ENCODE results near the gene RAB33B. TPM values are rescaled to one million over a fixed set of nuclear protein-coding genes. Genes with fewer than 3 reads are reported as not detected.

The RAB33B gene
- total RNA-seq, 1 experiment from 2014 or later = 5.7 TPM

DNA sequence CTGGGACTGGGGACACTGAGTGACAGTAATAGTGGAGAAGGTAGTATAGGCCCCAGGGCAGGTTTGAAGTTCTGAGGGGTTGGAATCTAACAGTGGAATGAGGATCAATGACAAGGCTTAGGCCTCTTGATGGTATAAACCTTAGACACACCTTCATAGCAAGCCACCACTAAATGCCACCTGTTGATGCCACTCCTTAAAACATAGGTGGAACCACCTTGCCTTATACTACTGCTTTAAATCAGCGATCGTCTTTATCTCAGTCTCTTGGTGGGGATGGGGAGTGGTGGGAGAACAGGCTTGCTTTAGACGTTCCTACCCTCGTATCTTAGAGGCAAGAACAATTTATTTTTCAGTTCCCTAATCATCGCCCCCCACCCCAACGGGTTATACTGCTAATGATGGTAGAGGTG, 1.2 kb downstream of the RAB33B start:
- peaks cover 2% of the 10 kb centered on the region; the same call in 1 of the 2 replicates for H3K36me3 Mint-ChIP-seq
- no peaks in the 10 kb centered on the region for H3K27me3 Mint-ChIP-seq (ENCODE audit: low read depth)
- peak overlapping the region; percentile 96 for H3K4me3 Mint-ChIP-seq
- ATAC-seq (no peak), DNase-seq (ENCODE audit: low spot score) (no peak)
- peaks cover 68% of the 10 kb centered on the region for H3K4me1 Mint-ChIP-seq
- H3K9me3 Mint-ChIP-seq = peaks cover 2% of the 10 kb centered on the region
- H3K27ac Mint-ChIP-seq = no peak overlapping the region
- TF ChIP-seq, protein P1, sequence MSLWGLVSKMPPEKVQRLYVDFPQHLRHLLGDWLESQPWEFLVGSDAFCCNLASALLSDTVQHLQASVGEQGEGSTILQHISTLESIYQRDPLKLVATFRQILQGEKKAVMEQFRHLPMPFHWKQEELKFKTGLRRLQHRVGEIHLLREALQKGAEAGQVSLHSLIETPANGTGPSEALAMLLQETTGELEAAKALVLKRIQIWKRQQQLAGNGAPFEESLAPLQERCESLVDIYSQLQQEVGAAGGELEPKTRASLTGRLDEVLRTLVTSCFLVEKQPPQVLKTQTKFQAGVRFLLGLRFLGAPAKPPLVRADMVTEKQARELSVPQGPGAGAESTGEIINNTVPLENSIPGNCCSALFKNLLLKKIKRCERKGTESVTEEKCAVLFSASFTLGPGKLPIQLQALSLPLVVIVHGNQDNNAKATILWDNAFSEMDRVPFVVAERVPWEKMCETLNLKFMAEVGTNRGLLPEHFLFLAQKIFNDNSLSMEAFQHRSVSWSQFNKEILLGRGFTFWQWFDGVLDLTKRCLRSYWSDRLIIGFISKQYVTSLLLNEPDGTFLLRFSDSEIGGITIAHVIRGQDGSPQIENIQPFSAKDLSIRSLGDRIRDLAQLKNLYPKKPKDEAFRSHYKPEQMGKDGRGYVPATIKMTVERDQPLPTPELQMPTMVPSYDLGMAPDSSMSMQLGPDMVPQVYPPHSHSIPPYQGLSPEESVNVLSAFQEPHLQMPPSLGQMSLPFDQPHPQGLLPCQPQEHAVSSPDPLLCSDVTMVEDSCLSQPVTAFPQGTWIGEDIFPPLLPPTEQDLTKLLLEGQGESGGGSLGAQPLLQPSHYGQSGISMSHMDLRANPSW (CRISPR knock-in tag; conservative IDR thresholded peaks at IDR 0.05; ENCODE audit: low read depth) = no peak
- TF ChIP-seq GTF2I (CRISPR knock-in tag; conservative IDR thresholded peaks at IDR 0.05) (no peak), NFE2L1 (CRISPR knock-in tag; IDR thresholded peaks at IDR 0.05) (no peak), HMGA2 (CRISPR knock-in tag; IDR thresholded peaks at IDR 0.05) (no peak), GABPB1 (CRISPR knock-in tag; IDR thresholded peaks at IDR 0.05) (no peak)
- TF ChIP-seq, protein P2, sequence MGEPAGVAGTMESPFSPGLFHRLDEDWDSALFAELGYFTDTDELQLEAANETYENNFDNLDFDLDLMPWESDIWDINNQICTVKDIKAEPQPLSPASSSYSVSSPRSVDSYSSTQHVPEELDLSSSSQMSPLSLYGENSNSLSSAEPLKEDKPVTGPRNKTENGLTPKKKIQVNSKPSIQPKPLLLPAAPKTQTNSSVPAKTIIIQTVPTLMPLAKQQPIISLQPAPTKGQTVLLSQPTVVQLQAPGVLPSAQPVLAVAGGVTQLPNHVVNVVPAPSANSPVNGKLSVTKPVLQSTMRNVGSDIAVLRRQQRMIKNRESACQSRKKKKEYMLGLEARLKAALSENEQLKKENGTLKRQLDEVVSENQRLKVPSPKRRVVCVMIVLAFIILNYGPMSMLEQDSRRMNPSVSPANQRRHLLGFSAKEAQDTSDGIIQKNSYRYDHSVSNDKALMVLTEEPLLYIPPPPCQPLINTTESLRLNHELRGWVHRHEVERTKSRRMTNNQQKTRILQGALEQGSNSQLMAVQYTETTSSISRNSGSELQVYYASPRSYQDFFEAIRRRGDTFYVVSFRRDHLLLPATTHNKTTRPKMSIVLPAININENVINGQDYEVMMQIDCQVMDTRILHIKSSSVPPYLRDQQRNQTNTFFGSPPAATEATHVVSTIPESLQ (CRISPR knock-in tag; IDR thresholded peaks at IDR 0.05) = no peak
- TF ChIP-seq, protein P3, sequence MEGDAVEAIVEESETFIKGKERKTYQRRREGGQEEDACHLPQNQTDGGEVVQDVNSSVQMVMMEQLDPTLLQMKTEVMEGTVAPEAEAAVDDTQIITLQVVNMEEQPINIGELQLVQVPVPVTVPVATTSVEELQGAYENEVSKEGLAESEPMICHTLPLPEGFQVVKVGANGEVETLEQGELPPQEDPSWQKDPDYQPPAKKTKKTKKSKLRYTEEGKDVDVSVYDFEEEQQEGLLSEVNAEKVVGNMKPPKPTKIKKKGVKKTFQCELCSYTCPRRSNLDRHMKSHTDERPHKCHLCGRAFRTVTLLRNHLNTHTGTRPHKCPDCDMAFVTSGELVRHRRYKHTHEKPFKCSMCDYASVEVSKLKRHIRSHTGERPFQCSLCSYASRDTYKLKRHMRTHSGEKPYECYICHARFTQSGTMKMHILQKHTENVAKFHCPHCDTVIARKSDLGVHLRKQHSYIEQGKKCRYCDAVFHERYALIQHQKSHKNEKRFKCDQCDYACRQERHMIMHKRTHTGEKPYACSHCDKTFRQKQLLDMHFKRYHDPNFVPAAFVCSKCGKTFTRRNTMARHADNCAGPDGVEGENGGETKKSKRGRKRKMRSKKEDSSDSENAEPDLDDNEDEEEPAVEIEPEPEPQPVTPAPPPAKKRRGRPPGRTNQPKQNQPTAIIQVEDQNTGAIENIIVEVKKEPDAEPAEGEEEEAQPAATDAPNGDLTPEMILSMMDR (IDR thresholded peaks at IDR 0.05) = no peak
- TF ChIP-seq, protein P4, sequence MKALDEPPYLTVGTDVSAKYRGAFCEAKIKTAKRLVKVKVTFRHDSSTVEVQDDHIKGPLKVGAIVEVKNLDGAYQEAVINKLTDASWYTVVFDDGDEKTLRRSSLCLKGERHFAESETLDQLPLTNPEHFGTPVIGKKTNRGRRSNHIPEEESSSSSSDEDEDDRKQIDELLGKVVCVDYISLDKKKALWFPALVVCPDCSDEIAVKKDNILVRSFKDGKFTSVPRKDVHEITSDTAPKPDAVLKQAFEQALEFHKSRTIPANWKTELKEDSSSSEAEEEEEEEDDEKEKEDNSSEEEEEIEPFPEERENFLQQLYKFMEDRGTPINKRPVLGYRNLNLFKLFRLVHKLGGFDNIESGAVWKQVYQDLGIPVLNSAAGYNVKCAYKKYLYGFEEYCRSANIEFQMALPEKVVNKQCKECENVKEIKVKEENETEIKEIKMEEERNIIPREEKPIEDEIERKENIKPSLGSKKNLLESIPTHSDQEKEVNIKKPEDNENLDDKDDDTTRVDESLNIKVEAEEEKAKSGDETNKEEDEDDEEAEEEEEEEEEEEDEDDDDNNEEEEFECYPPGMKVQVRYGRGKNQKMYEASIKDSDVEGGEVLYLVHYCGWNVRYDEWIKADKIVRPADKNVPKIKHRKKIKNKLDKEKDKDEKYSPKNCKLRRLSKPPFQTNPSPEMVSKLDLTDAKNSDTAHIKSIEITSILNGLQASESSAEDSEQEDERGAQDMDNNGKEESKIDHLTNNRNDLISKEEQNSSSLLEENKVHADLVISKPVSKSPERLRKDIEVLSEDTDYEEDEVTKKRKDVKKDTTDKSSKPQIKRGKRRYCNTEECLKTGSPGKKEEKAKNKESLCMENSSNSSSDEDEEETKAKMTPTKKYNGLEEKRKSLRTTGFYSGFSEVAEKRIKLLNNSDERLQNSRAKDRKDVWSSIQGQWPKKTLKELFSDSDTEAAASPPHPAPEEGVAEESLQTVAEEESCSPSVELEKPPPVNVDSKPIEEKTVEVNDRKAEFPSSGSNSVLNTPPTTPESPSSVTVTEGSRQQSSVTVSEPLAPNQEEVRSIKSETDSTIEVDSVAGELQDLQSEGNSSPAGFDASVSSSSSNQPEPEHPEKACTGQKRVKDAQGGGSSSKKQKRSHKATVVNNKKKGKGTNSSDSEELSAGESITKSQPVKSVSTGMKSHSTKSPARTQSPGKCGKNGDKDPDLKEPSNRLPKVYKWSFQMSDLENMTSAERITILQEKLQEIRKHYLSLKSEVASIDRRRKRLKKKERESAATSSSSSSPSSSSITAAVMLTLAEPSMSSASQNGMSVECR (CRISPR knock-in tag; IDR thresholded peaks at IDR 0.05; ENCODE audit: borderline replicate concordance) = no peak
- CTCF ChIA-PET = no interaction called here
- POLR2A ChIA-PET = no interaction called here

DNA sequence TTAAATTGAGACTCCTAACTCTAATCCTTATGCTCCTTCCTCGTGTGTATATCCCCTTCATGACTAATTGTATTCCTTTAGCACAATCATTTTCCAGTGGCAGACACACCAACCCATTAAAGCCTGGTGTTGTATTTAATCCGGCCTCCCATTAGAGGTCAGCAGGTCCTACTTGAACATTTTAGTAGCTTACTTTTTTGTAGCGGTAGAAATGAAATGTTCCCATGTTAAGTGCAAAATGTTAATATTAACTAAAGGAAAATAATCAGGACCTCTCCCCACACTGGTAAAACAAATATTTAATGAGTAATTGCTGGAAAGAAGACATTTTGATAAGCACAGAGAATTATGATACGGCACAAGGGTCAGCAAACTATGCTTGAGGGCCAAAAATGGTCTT, 3.4 kb downstream of the RAB33B start:
- no peak for ATAC-seq
- H3K36me3 Mint-ChIP-seq = peaks cover 1% of the 10 kb centered on the region; the same call in 1 of the 2 replicates
- no peaks in the 10 kb centered on the region for H3K27me3 Mint-ChIP-seq (ENCODE audit: low read depth)
- H3K4me3 Mint-ChIP-seq = no peak overlapping the region
- ChIA-PET CTCF (no interaction called here), POLR2A (interaction anchor here (0.8 kb wide), 1 partner anchor 43 kb away, joined by 3 read pairs; no protein-coding TSS in a partner anchor)
- no peak for DNase-seq (ENCODE audit: low spot score)
- TF ChIP-seq ZNF138 (CRISPR knock-in tag; conservative IDR thresholded peaks at IDR 0.05) (no peak), HMGA2 (CRISPR knock-in tag; IDR thresholded peaks at IDR 0.05) (no peak), IRF2 (CRISPR knock-in tag; IDR thresholded peaks at IDR 0.05; ENCODE audit: borderline replicate concordance, low read depth) (no peak), GTF2I (CRISPR knock-in tag; conservative IDR thresholded peaks at IDR 0.05) (no peak), JUN (CRISPR knock-in tag; IDR thresholded peaks at IDR 0.05) (no peak)
- H3K4me1 Mint-ChIP-seq = peaks cover 71% of the 10 kb centered on the region
- no peak overlapping the region for H3K27ac Mint-ChIP-seq
- H3K9me3 Mint-ChIP-seq = no peaks in the 10 kb centered on the region

DNA sequence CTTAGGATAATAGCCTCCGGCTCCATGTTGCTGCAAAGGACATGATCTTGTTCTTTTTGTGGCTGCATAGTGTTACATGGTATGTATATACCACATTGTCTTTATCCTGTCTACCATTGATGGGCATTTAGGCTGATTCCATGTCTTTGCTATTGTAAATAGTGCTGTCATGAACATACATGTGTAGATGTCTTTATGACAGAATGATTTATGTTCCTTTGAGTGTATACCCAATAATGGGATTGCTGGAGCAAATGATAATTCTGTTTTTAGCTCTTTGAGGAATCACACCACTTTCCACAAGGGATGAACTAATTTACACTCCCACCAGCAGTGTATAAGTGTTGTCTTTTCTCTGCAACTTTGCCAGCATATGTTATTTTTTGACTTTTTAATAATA, 4.6 kb downstream of the RAB33B start:
- no peak for ATAC-seq
- no peak overlapping the region for H3K4me3 Mint-ChIP-seq
- peaks cover 64% of the 10 kb centered on the region for H3K4me1 Mint-ChIP-seq
- H3K9me3 Mint-ChIP-seq = no peaks in the 10 kb centered on the region
- ChIA-PET POLR2A (no interaction called here), CTCF (no interaction called here)
- H3K36me3 Mint-ChIP-seq = peaks cover 3% of the 10 kb centered on the region; the same call in 1 of the 2 replicates
- DNase-seq (ENCODE audit: low spot score) = no peak
- H3K27ac Mint-ChIP-seq = peak overlapping the region; percentile 42
- no peaks in the 10 kb centered on the region for H3K27me3 Mint-ChIP-seq (ENCODE audit: low read depth)
- no peak for TF ChIP-seq HMGA2 (CRISPR knock-in tag; IDR thresholded peaks at IDR 0.05)
- TF ChIP-seq ZNF138 (CRISPR knock-in tag; conservative IDR thresholded peaks at IDR 0.05) = no peak
- TF ChIP-seq ZNF219 (CRISPR knock-in tag; IDR thresholded peaks at IDR 0.05; ENCODE audit: borderline replicate concordance) = no peak
- TF ChIP-seq SMAD3 (CRISPR knock-in tag; IDR thresholded peaks at IDR 0.05; ENCODE audit: borderline replicate concordance) = no peak
- TF ChIP-seq TEAD4 (CRISPR knock-in tag; IDR thresholded peaks at IDR 0.05) = no peak
- TF ChIP-seq MXD4 (CRISPR knock-in tag; IDR thresholded peaks at IDR 0.05; ENCODE audit: borderline replicate concordance) = no peak
- TF ChIP-seq ZNF396 (CRISPR knock-in tag; IDR thresholded peaks at IDR 0.05; ENCODE audit: borderline replicate concordance) = no peak
- TF ChIP-seq FOXJ3 (CRISPR knock-in tag; IDR thresholded peaks at IDR 0.05; ENCODE audit: borderline replicate concordance) = no peak
- TF ChIP-seq, protein P5, sequence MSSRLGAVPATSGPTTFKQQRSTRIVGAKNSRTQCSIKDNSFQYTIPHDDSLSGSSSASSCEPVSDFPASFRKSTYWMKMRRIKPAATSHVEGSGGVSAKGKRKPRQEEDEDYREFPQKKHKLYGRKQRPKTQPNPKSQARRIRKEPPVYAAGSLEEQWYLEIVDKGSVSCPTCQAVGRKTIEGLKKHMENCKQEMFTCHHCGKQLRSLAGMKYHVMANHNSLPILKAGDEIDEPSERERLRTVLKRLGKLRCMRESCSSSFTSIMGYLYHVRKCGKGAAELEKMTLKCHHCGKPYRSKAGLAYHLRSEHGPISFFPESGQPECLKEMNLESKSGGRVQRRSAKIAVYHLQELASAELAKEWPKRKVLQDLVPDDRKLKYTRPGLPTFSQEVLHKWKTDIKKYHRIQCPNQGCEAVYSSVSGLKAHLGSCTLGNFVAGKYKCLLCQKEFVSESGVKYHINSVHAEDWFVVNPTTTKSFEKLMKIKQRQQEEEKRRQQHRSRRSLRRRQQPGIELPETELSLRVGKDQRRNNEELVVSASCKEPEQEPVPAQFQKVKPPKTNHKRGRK (CRISPR knock-in tag; IDR thresholded peaks at IDR 0.05; ENCODE audit: borderline replicate concordance) = no peak
- TF ChIP-seq ETV6 (CRISPR knock-in tag; IDR thresholded peaks at IDR 0.05) = no peak
- TF ChIP-seq SOX15 (CRISPR knock-in tag; IDR thresholded peaks at IDR 0.05) = no peak
